Stomach (tissue), 9 donors: Measurements from ENCODE around the gene VSTM1. TPM values are rescaled to one million over a fixed set of nuclear protein-coding genes. Genes with fewer than 3 reads are reported as not detected.
"Not testable (repeated sequence)": the region's sequence is repeated elsewhere in the genome, so short reads cannot be mapped to it uniquely, and the experiment has no call there.

Experiments
- DNase-seq, 2 donors: peaks; one replicate each; pipeline versions ENCODE4 v3.0.0 to v3.0.0-alpha.2; 2013 to 2019
- H3K27ac ChIP-seq, 5 donors: fragments of 200-600 bp in 4 of 5; sonication (generic) in 4 of 5; one replicate each; pipeline ENCODE4 v1.5.1; 2013 to 2019; ENCODE audit warnings: mild to moderate bottlenecking in 1 of 5, moderate library complexity in 1 of 5
- H3K27me3 ChIP-seq, 3 donors: fragments of 200-600 bp; sonication (generic); one replicate each; pipeline ENCODE4 v1.5.1; 2017 to 2019; ENCODE audit warnings: mixed run types in 1 of 3
- H3K36me3 ChIP-seq, 4 donors: fragments of 200-600 bp; sonication (generic); 1 replicate in 3 of 4; 2 replicates in 1 of 4; pipeline ENCODE4 v1.5.1; 2016 to 2019
- H3K4me1 ChIP-seq, 4 donors: fragments of 200-600 bp; sonication (generic); one replicate each; pipeline ENCODE4 v1.5.1; 2016 to 2019
- H3K4me3 ChIP-seq, 4 donors: fragments of 200-600 bp; sonication (generic) in 3 of 4; one replicate each; pipeline ENCODE4 v1.5.1; 2016 to 2019; ENCODE audit warnings: mild to moderate bottlenecking in 1 of 4
- H3K9me3 ChIP-seq, 4 donors: fragments of 200-600 bp; sonication (generic); one replicate each; pipeline ENCODE4 v1.5.1; 2016 to 2019
- EP300 ChIP-seq: sonication (generic); formaldehyde crosslinking; IDR thresholded peaks from one replicate; pipeline ENCODE4 v1.6.1; 2017; ENCODE audit warnings: antibody characterized with exemption
- POLR2A ChIP-seq, 4 donors: fragments of 450-650 bp; IDR thresholded peaks; one replicate each; pipeline ENCODE4 v1.6.1; 2016; ENCODE audit warnings: antibody characterized with exemption in 4 of 4, control low read depth in 2 of 4, mild to moderate bottlenecking in 1 of 4, moderate library complexity in 1 of 4
- POLR2AphosphoS5 ChIP-seq, 3 donors: sonication (generic); formaldehyde crosslinking; IDR thresholded peaks; one replicate each; pipeline ENCODE4 v1.6.1; 2016; ENCODE audit warnings: antibody characterized with exemption in 3 of 3
- WGBS, 5 donors: extraction: QIAGEN DNeasy Blood & Tissue Kit in 3 of 5; methylation state at CpG; one replicate each; pipeline versions ENCODE4 v1.1.5 to v1.1.7; 2013 to 2018; 5-methylcytosine and 5-hydroxymethylcytosine counted together
- intact Hi-C: fragments of 100-400 bp; cut with DNase I; formaldehyde crosslinking; loops from one replicate; pipeline ENCODE4 v1.15.1; 2023; ENCODE audit warnings: low total_unique reads
- polyA plus RNA-seq, 3 donors: library from polyadenylated mRNA; stranded (reverse); fragments of 200-250 nt; gene quantifications; one replicate each; pipeline ENCODE4 v1.2.3, GENCODE V29; 2013
- total RNA-seq, 5 donors: library from RNA; depleted of rRNA; stranded (reverse); fragments of >200 nt; gene quantifications; one replicate each; pipeline versions ENCODE4 v1.1.0 to v1.2.3, GENCODE V29; 2014 to 2016
- TF ChIP-seq, protein P1 (sequence below), 7 experiments: fragments of 450-650 bp in 4 of 7; fragments of 200-600 bp in 3 of 7; sonication (generic) in 3 of 7; IDR thresholded peaks; one replicate each; pipeline ENCODE4 v1.5.1; 2016 to 2019; ENCODE audit warnings: antibody characterized with exemption in 7 of 7, control low read depth in 2 of 7, mild to moderate bottlenecking in 1 of 7
- donor health status: healthy with polysubstance abuse.
- donor health status: Bipolar disorder and iron deficiency.
- donor health status: healthy.

VSTM1 gene
- total and polyA plus RNA-seq, 8 donors = not detected

DNA sequence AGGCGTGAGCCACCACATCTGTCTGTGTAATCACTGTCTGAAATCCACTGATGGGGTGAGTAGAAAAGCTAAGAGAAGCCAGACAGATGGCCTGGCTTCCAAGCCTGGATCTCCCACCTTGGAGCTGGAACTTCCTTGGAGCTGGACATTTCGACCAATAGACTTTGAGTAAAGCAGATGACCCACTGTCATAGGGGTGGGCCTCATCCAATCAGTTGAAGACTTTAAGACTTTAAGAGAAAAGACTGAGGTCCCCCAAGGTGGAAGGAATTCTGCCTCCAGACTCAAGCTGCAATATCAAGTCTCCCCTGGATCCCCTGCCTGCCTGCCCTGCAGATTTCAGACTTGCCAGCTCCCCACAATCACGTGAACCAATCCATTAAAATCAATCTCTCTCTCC is 20.7 kb downstream of the VSTM1 start:
- WGBS, 5 donors = 66 to 81% (median 77%) methylated on average over 2 to 3 of the region's 3 CpGs
- H3K9me3 ChIP-seq = no peaks in the 10 kb centered on the region
- H3K36me3 ChIP-seq = no peaks in the 10 kb centered on the region
- H3K4me1 ChIP-seq = no peaks in the 10 kb centered on the region
- no peak overlapping the region for H3K4me3 ChIP-seq
- DNase-seq = no peak
- intact Hi-C loops = no loop called here
- peaks cover 0 to 54% (median 0%) of the 10 kb centered on the region in 3 donors for H3K27me3 ChIP-seq
- H3K27ac ChIP-seq = no peak overlapping the region
- no peak for TF ChIP-seq EP300
- TF ChIP-seq POLR2AphosphoS5 (IDR thresholded peaks at IDR 0.05) = no peak
- TF ChIP-seq POLR2A (IDR thresholded peaks at IDR 0.05) = no peak

DNA sequence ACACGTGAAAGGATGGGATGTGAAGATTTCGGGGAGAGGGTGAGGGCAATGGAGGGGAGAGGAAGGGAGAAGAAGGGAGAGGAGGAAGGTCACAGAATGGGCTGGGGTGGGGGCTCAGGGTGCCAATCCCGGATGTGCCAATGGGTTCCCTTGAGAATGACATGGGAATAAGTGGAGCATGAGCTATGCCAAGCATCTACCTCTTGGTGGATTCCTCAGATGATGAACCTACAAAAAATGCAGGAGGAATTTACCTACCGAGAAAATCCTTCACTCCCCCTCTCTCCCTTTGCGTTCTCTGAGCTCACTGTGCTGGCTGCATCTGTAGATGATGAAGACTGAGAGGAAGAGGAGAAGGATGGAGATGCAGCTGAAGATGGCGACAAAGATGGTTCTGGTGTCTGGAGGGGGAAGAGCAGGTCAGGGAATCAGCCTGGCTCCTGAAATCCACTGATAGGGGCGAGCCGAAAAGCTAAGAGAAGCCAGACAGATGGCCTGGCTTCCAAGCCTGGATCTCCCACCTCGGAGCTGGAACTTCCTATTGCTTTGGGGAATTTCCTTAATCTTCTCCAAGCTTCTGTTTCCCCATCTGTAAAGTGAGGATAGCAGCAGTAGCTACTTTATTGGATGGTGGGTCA is 21.6 kb downstream of the VSTM1 start:
- H3K27ac ChIP-seq = no peak overlapping the region
- WGBS, 5 donors = 56 to 69% (median 66%) methylated on average over 9 of the region's 9 CpGs
- intact Hi-C loops = no loop called here
- TF ChIP-seq EP300 = no peak
- no peak for DNase-seq
- no peaks in the 10 kb centered on the region for H3K4me1 ChIP-seq
- no peaks in the 10 kb centered on the region for H3K9me3 ChIP-seq
- H3K27me3 ChIP-seq = peaks cover 0 to 45% (median 0%) of the 10 kb centered on the region in 3 donors
- no peak overlapping the region for H3K4me3 ChIP-seq
- no peaks in the 10 kb centered on the region for H3K36me3 ChIP-seq

DNA sequence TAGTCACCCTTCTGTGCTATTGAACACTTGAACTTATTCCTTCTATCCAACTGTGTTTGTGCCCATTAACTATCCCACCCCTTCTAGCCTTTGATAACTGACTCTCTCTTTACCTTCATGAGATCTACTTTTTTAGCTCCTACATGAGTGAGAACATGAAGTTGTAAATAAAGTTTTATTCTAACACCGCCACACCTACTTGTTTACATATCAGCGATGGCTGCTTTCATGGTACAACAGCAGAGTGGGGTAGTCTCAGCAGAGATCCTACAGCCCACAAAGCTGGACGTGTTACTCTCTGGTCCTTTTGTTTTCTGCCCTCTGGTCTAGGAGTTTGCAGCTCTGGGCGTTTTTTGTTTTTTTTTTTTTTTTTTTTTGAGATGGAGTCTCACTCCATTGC is 23.7 kb downstream of the VSTM1 start:
- Histone ChIP-seq H3K4me3 (no peak overlapping the region), H3K4me1 (no peaks in the 10 kb centered on the region), H3K9me3 (no peaks in the 10 kb centered on the region), H3K27ac (no peak overlapping the region), H3K36me3 (no peaks in the 10 kb centered on the region), H3K27me3 (peaks cover 0 to 39% (median 0%) of the 10 kb centered on the region in 3 donors)
- WGBS, 5 donors = 77 to 85% (median 82%) methylated on average over 4 of the region's 4 CpGs
- no peak for DNase-seq
- intact Hi-C loops = no loop called here
- TF ChIP-seq POLR2A (IDR thresholded peaks at IDR 0.05) (no peak), EP300 (no peak)

DNA sequence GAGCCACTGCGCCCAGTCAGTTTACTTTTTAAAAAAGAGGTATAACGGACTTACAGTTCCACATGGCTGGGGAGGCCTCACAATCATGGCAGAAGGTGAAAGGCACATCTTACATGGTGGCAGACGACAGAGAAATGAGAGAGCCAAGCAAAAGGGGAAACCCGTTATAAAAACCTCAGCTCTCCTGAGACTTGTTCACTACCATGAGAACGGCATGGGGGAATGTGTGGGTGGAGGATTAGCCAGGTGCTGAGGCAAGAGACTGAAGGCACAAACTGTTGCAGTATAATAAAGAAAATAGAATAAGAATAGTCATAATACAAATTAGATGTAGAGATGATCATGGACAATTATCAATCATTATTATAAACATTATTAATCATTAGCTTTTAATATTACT is 27.2 kb downstream of the VSTM1 start:
- WGBS, 5 donors = 69 to 85% (median 81%) methylated on average over 5 of the region's 5 CpGs
- intact Hi-C loops, H3K9me3 ChIP-seq, DNase-seq, H3K4me3 ChIP-seq, H3K27ac ChIP-seq, H3K4me1 ChIP-seq, H3K36me3 ChIP-seq: not testable (repeated sequence)
- H3K27me3 ChIP-seq = peaks cover 0 to 48% (median 0%) of the 10 kb centered on the region in 3 donors

DNA sequence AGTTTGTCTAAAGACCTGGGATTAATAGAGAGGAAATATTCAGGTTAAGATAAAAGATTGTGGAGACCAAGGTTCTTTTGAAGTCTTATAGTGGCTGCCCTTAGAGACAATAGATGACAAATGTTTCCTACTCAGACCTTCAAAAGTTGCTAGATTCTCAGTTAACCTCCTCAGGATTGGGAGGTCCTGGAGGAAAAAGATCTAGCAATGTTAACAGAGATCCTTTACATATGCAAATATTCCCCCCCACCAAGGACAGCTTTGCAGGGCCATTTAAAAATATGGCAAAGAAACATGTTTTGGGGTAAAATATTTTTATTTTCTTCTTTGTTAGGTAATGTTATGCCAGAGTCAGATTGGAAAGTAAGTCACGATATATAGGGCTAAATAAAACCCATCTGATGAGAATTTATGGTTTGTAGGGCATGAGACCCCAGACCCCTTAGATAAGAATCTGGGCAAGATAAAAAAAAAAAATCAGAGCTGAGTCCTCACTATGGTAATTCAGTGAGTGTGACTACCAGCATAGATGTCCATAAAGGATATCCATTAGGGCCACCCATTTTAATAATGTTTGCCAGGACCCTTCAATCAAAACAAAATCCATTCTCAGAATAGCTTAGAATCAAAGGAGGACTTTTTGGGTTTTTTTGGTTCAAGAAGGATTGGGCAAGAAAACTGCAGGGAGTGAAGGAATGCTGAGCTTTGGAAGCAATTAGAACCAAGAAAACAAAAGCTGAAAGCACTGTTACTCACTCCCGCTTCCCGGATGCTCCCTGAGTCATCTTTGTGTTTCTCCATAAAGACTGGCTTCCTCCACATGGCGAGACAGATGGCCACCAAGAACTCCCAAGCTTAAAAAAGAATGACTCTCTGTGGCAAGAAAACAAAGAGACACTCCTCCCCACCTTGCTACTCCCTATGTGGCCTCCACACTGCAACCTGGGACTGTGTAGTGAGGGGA is 28.2 kb downstream of the VSTM1 start:
- no peak for TF ChIP-seq EP300
- TF ChIP-seq POLR2AphosphoS5 (IDR thresholded peaks at IDR 0.05) = no peak
- no peak for TF ChIP-seq POLR2A (IDR thresholded peaks at IDR 0.05)
- TF ChIP-seq, protein P1, sequence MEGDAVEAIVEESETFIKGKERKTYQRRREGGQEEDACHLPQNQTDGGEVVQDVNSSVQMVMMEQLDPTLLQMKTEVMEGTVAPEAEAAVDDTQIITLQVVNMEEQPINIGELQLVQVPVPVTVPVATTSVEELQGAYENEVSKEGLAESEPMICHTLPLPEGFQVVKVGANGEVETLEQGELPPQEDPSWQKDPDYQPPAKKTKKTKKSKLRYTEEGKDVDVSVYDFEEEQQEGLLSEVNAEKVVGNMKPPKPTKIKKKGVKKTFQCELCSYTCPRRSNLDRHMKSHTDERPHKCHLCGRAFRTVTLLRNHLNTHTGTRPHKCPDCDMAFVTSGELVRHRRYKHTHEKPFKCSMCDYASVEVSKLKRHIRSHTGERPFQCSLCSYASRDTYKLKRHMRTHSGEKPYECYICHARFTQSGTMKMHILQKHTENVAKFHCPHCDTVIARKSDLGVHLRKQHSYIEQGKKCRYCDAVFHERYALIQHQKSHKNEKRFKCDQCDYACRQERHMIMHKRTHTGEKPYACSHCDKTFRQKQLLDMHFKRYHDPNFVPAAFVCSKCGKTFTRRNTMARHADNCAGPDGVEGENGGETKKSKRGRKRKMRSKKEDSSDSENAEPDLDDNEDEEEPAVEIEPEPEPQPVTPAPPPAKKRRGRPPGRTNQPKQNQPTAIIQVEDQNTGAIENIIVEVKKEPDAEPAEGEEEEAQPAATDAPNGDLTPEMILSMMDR (IDR thresholded peaks at IDR 0.05) = no peak
- H3K36me3 ChIP-seq = no peaks in the 10 kb centered on the region
- intact Hi-C loops = no loop called here
- no peak overlapping the region for H3K4me3 ChIP-seq
- H3K27ac ChIP-seq = no peak overlapping the region
- 50 to 63% (median 59%) methylated on average over 4 of the region's 4 CpGs for WGBS, 5 donors
- no peaks in the 10 kb centered on the region for H3K9me3 ChIP-seq
- DNase-seq = no peak
- peaks cover 0 to 3% (median 0%) of the 10 kb centered on the region in 4 donors for H3K4me1 ChIP-seq
- peaks cover 0 to 52% (median 0%) of the 10 kb centered on the region in 3 donors for H3K27me3 ChIP-seq

DNA sequence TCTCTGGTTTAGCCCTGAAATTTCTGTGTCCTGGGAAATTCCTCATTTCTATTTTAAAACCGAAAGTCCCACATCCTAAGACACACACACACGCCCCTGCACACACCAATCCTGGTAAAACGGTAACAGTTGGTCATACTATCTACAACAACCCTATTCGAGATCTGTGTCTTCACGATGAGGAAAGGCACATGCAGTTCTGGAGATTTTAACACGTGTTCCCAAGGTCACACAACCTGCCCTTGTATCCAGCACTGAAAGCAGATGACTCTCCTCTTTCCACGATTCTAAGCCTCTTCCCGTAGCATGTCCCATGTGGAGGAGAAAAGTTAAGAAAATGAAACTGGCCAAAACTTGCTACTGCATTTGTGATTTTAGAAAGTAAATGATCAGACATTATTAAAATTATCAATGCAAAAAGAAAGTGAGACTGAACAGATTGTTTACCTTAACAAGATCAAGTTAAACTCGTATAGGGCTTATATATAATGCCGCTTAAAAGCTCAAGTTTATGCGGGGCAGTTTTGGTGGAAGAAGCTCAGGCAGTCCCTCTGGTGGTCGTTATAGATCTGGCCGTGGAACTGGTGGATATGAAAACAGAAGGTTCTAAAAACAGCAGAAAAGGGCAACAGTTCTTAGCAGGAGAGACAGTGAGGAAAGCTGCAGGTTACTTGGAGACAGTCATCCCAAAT is 32.7 kb downstream of the VSTM1 start:
- H3K27ac ChIP-seq = no peak overlapping the region
- H3K27me3 ChIP-seq = peaks cover 0 to 80% (median 0%) of the 10 kb centered on the region in 3 donors
- 32 to 41% (median 38%) methylated on average over 13 of the region's 13 CpGs for WGBS, 5 donors
- DNase-seq = no peak
- no peaks in the 10 kb centered on the region for H3K36me3 ChIP-seq
- H3K4me1 ChIP-seq = peaks cover 0 to 5% (median 0%) of the 10 kb centered on the region in 4 donors
- intact Hi-C loops = loop anchor here (5.0 kb wide), 1 partner anchor 239 kb away; no protein-coding TSS in a partner anchor
- TF ChIP-seq, protein P1 (IDR thresholded peaks at IDR 0.05) = no peak
- TF ChIP-seq POLR2A (IDR thresholded peaks at IDR 0.05) = no peak
- no peak for TF ChIP-seq POLR2AphosphoS5 (IDR thresholded peaks at IDR 0.05)
- TF ChIP-seq EP300 = no peak
- H3K9me3 ChIP-seq = no peaks in the 10 kb centered on the region
- H3K4me3 ChIP-seq = no peak overlapping the region
